OCI-LY3 (cell line): ENCODE data around the gene WFDC2.
A peak's percentile ranks its signal among the peaks of the same experiment; 100 is the strongest.

Experiments
- H2AFZ ChIP-seq: fragments of 200-600, 300-600 bp; shearing (Covaris generic); 2 replicates; pipeline ENCODE4 v1.6.0; 2014; ENCODE audit warnings: antibody characterized with exemption, low read depth, low read length
- H3K27ac ChIP-seq: fragments of 200-600, 300-600 bp; sonication (generic); 2 replicates; pipeline ENCODE4 v1.5.1; 2014; ENCODE audit warnings: mild to moderate bottlenecking, low read length, moderate library complexity, mixed read lengths
- H3K27me3 ChIP-seq: fragments of 200-600, 300-600 bp; sonication (generic); 2 replicates; pipeline ENCODE4 v1.6.1; 2014; ENCODE audit warnings: low read depth, low read length, mixed read lengths
- H3K36me3 ChIP-seq: fragments of 200-600, 300-600 bp; sonication (generic); replicated peaks from 2 replicates; pipeline ENCODE3; 2014; ENCODE audit warnings: low read depth, low read length, mixed read lengths
- H3K4me1 ChIP-seq: fragments of 300-600, 200-600 bp; sonication (generic); 2 replicates; pipeline ENCODE4 v1.6.1; 2014; ENCODE audit warnings: low read length, mixed read lengths
- H3K4me2 ChIP-seq: fragments of 200-600, 300-600 bp; sonication (generic); 2 replicates; pipeline ENCODE4 v1.6.1; 2014; ENCODE audit warnings: low read length, mixed read lengths
- H3K4me3 ChIP-seq: fragments of 300-600, 200-600 bp; sonication (generic); 2 replicates; pipeline ENCODE4 v1.5.1; 2014; ENCODE audit warnings: antibody characterized with exemption, mild to moderate bottlenecking, low read length, moderate library complexity
- H3K79me2 ChIP-seq: fragments of 300-600, 200-600 bp; shearing (Covaris generic); 2 replicates; pipeline ENCODE4 v1.6.1; 2014; ENCODE audit warnings: mild to moderate bottlenecking, low read length, mixed read lengths
- H3K9ac ChIP-seq: fragments of 300-600, 200-600 bp; shearing (Covaris generic); 2 replicates; pipeline ENCODE4 v1.6.0; 2014; ENCODE audit warnings: mild to moderate bottlenecking, low read length, moderate library complexity
- H3K9me3 ChIP-seq: fragments of 200-600, 300-600 bp; shearing (Covaris generic); 2 replicates; pipeline ENCODE4 v1.6.1; 2014; ENCODE audit warnings: low read length, mixed read lengths; ENCODE audit not compliant: insufficient read depth
- H4K20me1 ChIP-seq: fragments of 200-600, 300-600 bp; sonication (generic); 2 replicates; pipeline ENCODE4 v1.6.1; 2016; ENCODE audit warnings: low read length, mixed read lengths; ENCODE audit not compliant: insufficient read depth
- EZH2phosphoT487 ChIP-seq: fragments of 200-600 bp; shearing (Covaris generic); IDR thresholded peaks from 2 replicates; pipeline ENCODE4 v1.6.1; 2018; ENCODE audit warnings: antibody characterized with exemption, mixed run types, low read depth
- TF ChIP-seq, protein P1 (sequence below): fragments of 200-600, 300-600 bp; sonication (generic); IDR thresholded peaks from 2 replicates; pipeline ENCODE4 v1.5.1; 2014; ENCODE audit warnings: antibody characterized with exemption, low read length, low read depth

The WFDC2 gene

DNA sequence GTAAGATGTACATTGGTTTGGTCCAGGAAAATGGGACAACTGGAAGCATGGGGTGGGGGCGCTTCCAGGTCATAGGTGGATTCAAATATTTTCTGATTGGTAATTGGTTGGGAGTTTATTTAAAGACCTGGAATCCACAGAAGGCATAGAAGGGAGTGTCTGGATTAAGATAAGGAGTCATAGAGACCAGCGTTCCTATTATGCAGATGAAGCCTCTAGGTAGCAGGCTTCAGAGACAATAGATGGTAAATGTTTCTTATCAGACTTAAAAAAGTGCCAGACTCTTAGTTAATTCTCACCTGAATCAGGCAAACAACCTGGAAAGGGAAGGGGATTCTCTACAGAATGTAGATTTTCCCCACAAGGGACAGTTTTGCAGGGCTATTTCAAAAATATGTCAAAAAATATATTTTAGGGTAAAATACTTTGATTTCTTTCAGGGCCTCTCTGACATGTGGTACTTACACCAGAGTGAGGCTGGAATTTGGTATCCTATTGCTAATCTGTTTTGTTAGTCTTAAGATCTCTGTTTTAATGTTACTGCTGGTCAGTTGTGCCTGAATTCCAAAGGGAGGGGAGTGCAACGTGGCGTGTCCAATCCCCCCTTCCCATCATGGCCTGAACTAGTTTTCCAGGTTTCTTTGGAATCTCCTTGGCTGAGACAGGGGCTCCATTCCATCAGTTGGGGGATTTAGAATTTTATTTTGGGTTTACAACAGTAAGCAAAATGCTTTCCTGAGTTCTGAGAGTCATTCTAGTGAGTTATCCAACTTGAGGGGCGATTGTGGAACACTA, 28.5 kb upstream of the WFDC2 start:
- no peak overlapping the region for H3K9ac ChIP-seq
- no peak overlapping the region for H3K4me2 ChIP-seq
- no peak overlapping the region for H3K27ac ChIP-seq

GRCh38 chr20:45441746-45442145, 27.8 kb upstream of the WFDC2 start:
- peaks cover 20% of the 10 kb centered on the region for H3K27me3 ChIP-seq
- H2AFZ ChIP-seq, result no peak overlapping the region
- H3K4me3 ChIP-seq, result no peak overlapping the region
- no peaks in the 10 kb centered on the region for H3K36me3 ChIP-seq
- peaks cover 4% of the 10 kb centered on the region for H3K4me1 ChIP-seq
- no peak overlapping the region for H3K9ac ChIP-seq
- no peaks in the 10 kb centered on the region for H3K79me2 ChIP-seq
- no peak overlapping the region for H3K4me2 ChIP-seq
- TF ChIP-seq, protein P1, sequence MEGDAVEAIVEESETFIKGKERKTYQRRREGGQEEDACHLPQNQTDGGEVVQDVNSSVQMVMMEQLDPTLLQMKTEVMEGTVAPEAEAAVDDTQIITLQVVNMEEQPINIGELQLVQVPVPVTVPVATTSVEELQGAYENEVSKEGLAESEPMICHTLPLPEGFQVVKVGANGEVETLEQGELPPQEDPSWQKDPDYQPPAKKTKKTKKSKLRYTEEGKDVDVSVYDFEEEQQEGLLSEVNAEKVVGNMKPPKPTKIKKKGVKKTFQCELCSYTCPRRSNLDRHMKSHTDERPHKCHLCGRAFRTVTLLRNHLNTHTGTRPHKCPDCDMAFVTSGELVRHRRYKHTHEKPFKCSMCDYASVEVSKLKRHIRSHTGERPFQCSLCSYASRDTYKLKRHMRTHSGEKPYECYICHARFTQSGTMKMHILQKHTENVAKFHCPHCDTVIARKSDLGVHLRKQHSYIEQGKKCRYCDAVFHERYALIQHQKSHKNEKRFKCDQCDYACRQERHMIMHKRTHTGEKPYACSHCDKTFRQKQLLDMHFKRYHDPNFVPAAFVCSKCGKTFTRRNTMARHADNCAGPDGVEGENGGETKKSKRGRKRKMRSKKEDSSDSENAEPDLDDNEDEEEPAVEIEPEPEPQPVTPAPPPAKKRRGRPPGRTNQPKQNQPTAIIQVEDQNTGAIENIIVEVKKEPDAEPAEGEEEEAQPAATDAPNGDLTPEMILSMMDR, result no peak
- no peak for TF ChIP-seq EZH2phosphoT487
- no peaks in the 10 kb centered on the region for H3K9me3 ChIP-seq
- H3K27ac ChIP-seq, result no peak overlapping the region
- H4K20me1 ChIP-seq, result no peaks in the 10 kb centered on the region

More for the DNA sequence above, 28.5 kb upstream of the WFDC2 start:
- Histone ChIP-seq H3K27me3 (peaks cover 22% of the 10 kb centered on the region), H3K79me2 (no peaks in the 10 kb centered on the region), H3K4me3 (no peak overlapping the region), H3K4me1 (peaks cover 11% of the 10 kb centered on the region), H2AFZ (no peak overlapping the region), H4K20me1 (no peaks in the 10 kb centered on the region), H3K36me3 (no peaks in the 10 kb centered on the region), H3K9me3 (no peaks in the 10 kb centered on the region)
- TF ChIP-seq, protein P1, result no peak
- no peak for TF ChIP-seq EZH2phosphoT487

GRCh38 chr20:45444050-45444449, 25.5 kb upstream of the WFDC2 start:
- no peaks in the 10 kb centered on the region for H3K4me1 ChIP-seq
- no peak overlapping the region for H3K4me3 ChIP-seq
- H2AFZ ChIP-seq, result no peak overlapping the region
- TF ChIP-seq, protein P1, result no peak
- no peak for TF ChIP-seq EZH2phosphoT487
- no peaks in the 10 kb centered on the region for H4K20me1 ChIP-seq
- peaks cover 36% of the 10 kb centered on the region for H3K27me3 ChIP-seq
- H3K4me2 ChIP-seq, result no peak overlapping the region
- H3K9ac ChIP-seq, result no peak overlapping the region
- H3K79me2 ChIP-seq, result no peaks in the 10 kb centered on the region
- H3K9me3 ChIP-seq, result no peaks in the 10 kb centered on the region
- H3K27ac ChIP-seq, result no peak overlapping the region
- no peaks in the 10 kb centered on the region for H3K36me3 ChIP-seq

DNA sequence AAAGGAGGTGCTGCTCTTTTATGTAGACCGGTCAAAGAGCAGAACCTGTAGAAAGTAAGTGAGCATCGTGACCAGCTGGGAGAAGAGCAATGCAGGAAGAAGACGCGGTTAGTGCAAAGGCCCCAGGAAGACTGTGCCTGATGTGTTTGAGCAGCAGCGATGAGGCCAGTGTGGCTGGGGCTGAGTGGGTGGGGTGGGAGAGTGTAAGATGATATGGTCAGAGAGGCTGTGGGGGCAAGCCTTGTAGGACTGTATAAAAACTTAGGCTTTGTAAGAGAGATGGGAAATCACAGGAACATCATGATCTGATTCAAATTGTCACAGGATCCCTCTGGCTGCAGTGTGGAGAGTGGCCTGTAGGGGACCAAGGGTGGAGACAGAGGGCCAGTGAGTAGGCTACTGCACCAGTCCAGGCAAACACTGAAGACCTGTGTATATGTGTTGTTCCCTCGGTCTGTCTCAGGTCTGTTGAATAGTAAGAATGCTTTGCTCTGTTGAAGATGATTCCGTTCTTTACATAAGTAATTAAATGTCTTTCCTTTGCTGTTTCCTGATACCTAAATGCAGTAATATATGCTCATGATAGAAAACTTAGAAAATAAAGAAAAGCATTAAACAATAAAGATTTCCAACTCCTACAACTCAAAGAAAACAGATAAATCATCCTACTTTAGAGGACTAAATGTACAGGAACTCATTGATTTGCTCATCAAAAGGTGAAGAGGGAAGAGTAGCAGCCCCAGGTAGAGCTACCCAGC, 23.6 kb upstream of the WFDC2 start:
- no peaks in the 10 kb centered on the region for H3K9me3 ChIP-seq
- TF ChIP-seq, protein P1, result peak; percentile 71
- TF ChIP-seq EZH2phosphoT487, result no peak
- H3K4me3 ChIP-seq, result no peak overlapping the region
- H4K20me1 ChIP-seq, result no peaks in the 10 kb centered on the region
- H3K36me3 ChIP-seq, result no peaks in the 10 kb centered on the region
- no peak overlapping the region for H3K27ac ChIP-seq
- H3K4me2 ChIP-seq, result no peak overlapping the region
- H2AFZ ChIP-seq, result no peak overlapping the region
- peaks cover 39% of the 10 kb centered on the region for H3K27me3 ChIP-seq
- H3K79me2 ChIP-seq, result no peaks in the 10 kb centered on the region
- peaks cover 6% of the 10 kb centered on the region; the same call in 1 of the 2 replicates for H3K4me1 ChIP-seq
- H3K9ac ChIP-seq, result no peak overlapping the region
